ENCODE measurements around the gene SORCS2.

- TF ChIP-seq CTCF (IDR thresholded peaks at IDR 0.05) (no peak), POLR2A (IDR thresholded peaks at IDR 0.05) (no peak)
Observed at GRCh38 chr4:7703688-7704087, 511.4 kb downstream of the SORCS2 start.

Data from prostate gland (tissue), 2 donors.